HepG2 (cell line): Measurements from ENCODE around the gene HLA-DMB. TPM values are rescaled to one million over a fixed set of nuclear protein-coding genes. Genes with fewer than 3 reads are reported as not detected.

ENCODE experiments used
- HNF4A ChIP-seq: sonication (generic); formaldehyde crosslinking; IDR thresholded peaks from 2 replicates; pipeline ENCODE4 v1.4.0; 2020; ENCODE audit warnings: missing genetic modification reagents
- IRF2 ChIP-seq: IDR thresholded peaks from 2 replicates; pipeline ENCODE4 v1.6.1; 2018; ENCODE audit warnings: missing genetic modification reagents, missing compliant biosample characterization
- KAT7 ChIP-seq: IDR thresholded peaks from 2 replicates; pipeline ENCODE4 v1.6.1; 2018; ENCODE audit warnings: borderline replicate concordance, missing compliant biosample characterization
- KLF11 ChIP-seq: IDR thresholded peaks from 2 replicates; pipeline ENCODE4 v1.6.1; 2016; ENCODE audit warnings: missing compliant biosample characterization
- MIER2 ChIP-seq: IDR thresholded peaks from 2 replicates; pipeline ENCODE4 v1.6.1; 2016; ENCODE audit warnings: missing biosample characterization, missing genetic modification reagents
- NFIC ChIP-seq: IDR thresholded peaks from 2 replicates; pipeline ENCODE4 v1.6.1; 2012; ENCODE audit warnings: mild to moderate bottlenecking, low read length, inconsistent platforms
- TCF7 ChIP-seq: sonication (generic); IDR thresholded peaks from 2 replicates; pipeline ENCODE4 v1.6.1; 2016; ENCODE audit warnings: antibody characterized with exemption, low read depth
- ZBTB3 ChIP-seq: sonication (generic); formaldehyde crosslinking; IDR thresholded peaks from 2 replicates; pipeline ENCODE4 v1.4.0; 2020; ENCODE audit warnings: low read depth, mild to moderate bottlenecking, moderate library complexity, missing genetic modification reagents, borderline replicate concordance
- ZBTB7A ChIP-seq: sonication (generic); formaldehyde crosslinking; IDR thresholded peaks from 2 replicates; pipeline ENCODE4 v1.8.0; 2022; ENCODE audit warnings: mild to moderate bottlenecking, missing genetic modification reagents
- ZC3H4 ChIP-seq: sonication (generic); formaldehyde crosslinking; IDR thresholded peaks from 2 replicates; pipeline ENCODE4 v1.4.0; 2020; ENCODE audit warnings: missing genetic modification reagents, borderline replicate concordance
- ZFP36L2 ChIP-seq: sonication (generic); formaldehyde crosslinking; IDR thresholded peaks from 2 replicates; pipeline ENCODE4 v1.4.0; 2020; ENCODE audit warnings: missing genetic modification reagents
- ZNF224 ChIP-seq: sonication (generic); formaldehyde crosslinking; IDR thresholded peaks from 2 replicates; pipeline ENCODE4 v1.5.0; 2020; ENCODE audit warnings: mild to moderate bottlenecking, missing genetic modification reagents
- ZNF232 ChIP-seq: sonication (generic); formaldehyde crosslinking; IDR thresholded peaks from 2 replicates; pipeline ENCODE4 v1.4.0; 2020; ENCODE audit warnings: missing genetic modification reagents, borderline replicate concordance
- ZNF292 ChIP-seq: sonication (generic); formaldehyde crosslinking; IDR thresholded peaks from 2 replicates; pipeline ENCODE4 v1.8.1; 2022; ENCODE audit warnings: mild to moderate bottlenecking, low read depth, missing genetic modification reagents, borderline replicate concordance
- ZNF569 ChIP-seq: sonication (generic); formaldehyde crosslinking; IDR thresholded peaks from 2 replicates; pipeline ENCODE4 v1.5.0; 2020; ENCODE audit warnings: mild to moderate bottlenecking, missing genetic modification reagents, moderate library complexity, borderline replicate concordance
- ZNF589 ChIP-seq: sonication (generic); formaldehyde crosslinking; conservative IDR thresholded peaks from 2 replicates; pipeline ENCODE4 v1.8.0; 2022; ENCODE audit warnings: mild to moderate bottlenecking, moderate library complexity, missing genetic modification reagents
- ZNF850 ChIP-seq: sonication (generic); formaldehyde crosslinking; conservative IDR thresholded peaks from 2 replicates; pipeline ENCODE4 v1.9.0; 2021; ENCODE audit warnings: mild to moderate bottlenecking, missing genetic modification reagents
- ZNF891 ChIP-seq: sonication (generic); formaldehyde crosslinking; IDR thresholded peaks from 2 replicates; pipeline ENCODE4 v1.5.0; 2020; ENCODE audit warnings: mild to moderate bottlenecking, missing genetic modification reagents
- ZSCAN25 ChIP-seq: sonication (generic); formaldehyde crosslinking; IDR thresholded peaks from 2 replicates; pipeline ENCODE4 v1.8.0; 2022; ENCODE audit warnings: mild to moderate bottlenecking, missing genetic modification reagents
- polyA plus RNA-seq, 8 experiments: library from polyadenylated mRNA; depleted of rRNA in 3 of 8; stranded (reverse) in 7 of 8; unstranded in 1 of 8; fragments of >200 nt; fragmentation: Illumina TruSeq in 4 of 8; extraction: Trizol in 4 of 8; gene quantifications; 2 replicates each; pipeline versions ENCODE4 v1.2.1 to v1.2.3, GENCODE V29; 2011 to 2016; ENCODE audit warnings: low read depth in 4 of 8, missing spikeins in 1 of 8, mixed read lengths in 1 of 8; ENCODE audit not compliant: insufficient read depth in 1 of 8
- total RNA-seq, 5 experiments: library from RNA; depleted of rRNA; stranded (reverse); fragments of >200 nt; fragmentation: Illumina TruSeq; extraction: Trizol; gene quantifications; 2 replicates each; pipeline ENCODE4 v1.2.3, GENCODE V29; 2016; ENCODE audit warnings: low read depth in 1 of 5
- TF ChIP-seq, protein P1 (sequence below): sonication (generic); formaldehyde crosslinking; IDR thresholded peaks from 2 replicates; pipeline ENCODE4 v1.8.0; 2022; ENCODE audit warnings: low read depth, missing genetic modification reagents
- TF ChIP-seq, protein P2 (sequence below): sonication (generic); formaldehyde crosslinking; IDR thresholded peaks from 2 replicates; pipeline ENCODE4 v1.4.0; 2020; ENCODE audit warnings: missing genetic modification reagents
- TF ChIP-seq, protein P3 (sequence below): sonication (generic); formaldehyde crosslinking; IDR thresholded peaks from 2 replicates; pipeline ENCODE4 v1.8.1; 2023; ENCODE audit warnings: missing genetic modification reagents, inconsistent platforms, borderline replicate concordance
- TF ChIP-seq, protein P4 (sequence below): sonication (generic); formaldehyde crosslinking; IDR thresholded peaks from 2 replicates; pipeline ENCODE4 v1.4.0; 2020; ENCODE audit warnings: missing genetic modification reagents, low read depth, mild to moderate bottlenecking, borderline replicate concordance
- TF ChIP-seq, protein P5 (sequence below): sonication (generic); formaldehyde crosslinking; IDR thresholded peaks from 2 replicates; pipeline ENCODE4 v1.5.1; 2020; ENCODE audit warnings: missing genetic modification reagents, mild to moderate bottlenecking, borderline replicate concordance
- TF ChIP-seq, protein P6 (sequence below): sonication (generic); formaldehyde crosslinking; IDR thresholded peaks from 2 replicates; pipeline ENCODE4 v1.5.0; 2020; ENCODE audit warnings: mild to moderate bottlenecking, low read depth, missing genetic modification reagents, borderline replicate concordance

The HLA-DMB gene
- total and polyA plus RNA-seq, 2 of the 13 experiments (the other 11 are each of a cell fraction or from before 2014, with no cell fraction given) = not detected

DNA sequence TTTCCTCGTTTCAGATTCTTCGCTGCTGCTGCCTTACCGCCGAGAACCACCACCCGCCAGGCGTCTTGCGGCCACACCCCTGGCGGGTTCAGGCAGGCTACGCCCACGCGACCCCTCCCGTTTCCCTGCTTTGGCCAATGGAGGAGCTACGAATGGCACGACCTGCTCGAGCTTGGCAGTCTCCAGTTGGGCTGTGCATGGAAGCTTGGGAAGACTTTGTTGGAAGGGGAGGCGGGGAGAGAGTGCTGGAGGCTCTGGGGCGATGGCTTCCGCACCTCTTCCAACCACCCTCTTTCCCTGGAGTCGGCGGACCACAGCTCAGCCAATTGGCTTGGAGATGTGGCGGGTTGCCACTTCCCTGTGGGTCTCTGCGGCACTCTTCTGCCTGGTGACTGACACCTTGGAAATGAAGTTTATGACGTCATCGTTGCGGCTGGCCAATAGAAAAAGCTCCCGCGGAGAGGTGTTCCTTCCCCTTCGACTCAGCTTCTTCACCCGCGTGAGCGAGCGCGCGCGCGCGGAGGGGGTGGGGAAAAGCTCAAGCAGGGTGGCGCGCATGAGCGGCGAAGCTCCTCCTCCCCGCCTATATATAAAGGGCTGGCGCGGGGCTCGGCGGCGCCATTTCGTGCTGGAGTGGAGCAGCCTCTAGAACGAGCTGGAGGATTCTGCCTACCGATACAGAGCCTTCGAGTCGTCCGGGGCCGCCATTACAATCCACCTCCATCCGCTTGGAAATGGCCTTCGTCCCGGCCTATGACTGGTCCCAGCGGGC lies 30.9 kb upstream of the HLA-DMB start (continued):
- TF ChIP-seq, protein P1, sequence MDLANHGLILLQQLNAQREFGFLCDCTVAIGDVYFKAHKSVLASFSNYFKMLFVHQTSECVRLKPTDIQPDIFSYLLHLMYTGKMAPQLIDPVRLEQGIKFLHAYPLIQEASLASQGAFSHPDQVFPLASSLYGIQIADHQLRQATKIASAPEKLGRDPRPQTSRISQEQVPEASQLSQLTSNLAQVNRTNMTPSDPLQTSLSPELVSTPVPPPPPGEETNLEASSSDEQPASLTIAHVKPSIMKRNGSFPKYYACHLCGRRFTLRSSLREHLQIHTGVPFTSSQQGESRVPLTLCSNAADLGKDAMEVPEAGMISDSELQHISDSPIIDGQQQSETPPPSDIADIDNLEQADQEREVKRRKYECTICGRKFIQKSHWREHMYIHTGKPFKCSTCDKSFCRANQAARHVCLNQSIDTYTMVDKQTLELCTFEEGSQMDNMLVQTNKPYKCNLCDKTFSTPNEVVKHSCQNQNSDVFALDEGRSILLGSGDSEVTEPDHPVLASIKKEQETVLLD = no peak; the same call in 1 of the 2 replicates
- TF ChIP-seq ZNF891 (CRISPR knock-in tag) (no peak), ZFP36L2 (peak; percentile 97), ZSCAN25 (CRISPR knock-in tag) (peak; percentile 58; the same call in 1 of the 2 replicates), MIER2 (CRISPR knock-in tag) (no peak), ZNF569 (CRISPR knock-in tag) (no peak), ZBTB3 (no peak), ZBTB7A (peak; percentile 69; the same call in 1 of the 2 replicates), ZNF224 (CRISPR knock-in tag) (no peak), KAT7 (CRISPR knock-in tag) (0 out of 2 replicates have a peak, but pooled peaks have one; percentile 57), ZC3H4 (CRISPR knock-in tag) (peak; percentile 43; the same call in 1 of the 2 replicates), ZNF292 (CRISPR knock-in tag) (no peak), NFIC (no peak), ZNF850 (CRISPR knock-in tag) (no peak), IRF2 (CRISPR knock-in tag) (peak; percentile 79; the same call in 1 of the 2 replicates), TCF7 (no peak), ZNF232 (CRISPR knock-in tag) (peak; percentile 74), KLF11 (no peak; the same call in none of the 2 replicates), ZNF589 (CRISPR knock-in tag) (peak; percentile 84), HNF4A (CRISPR knock-in tag) (0 out of 2 replicates have a peak, but pooled peaks have one; percentile 6)
- TF ChIP-seq, protein P2, sequence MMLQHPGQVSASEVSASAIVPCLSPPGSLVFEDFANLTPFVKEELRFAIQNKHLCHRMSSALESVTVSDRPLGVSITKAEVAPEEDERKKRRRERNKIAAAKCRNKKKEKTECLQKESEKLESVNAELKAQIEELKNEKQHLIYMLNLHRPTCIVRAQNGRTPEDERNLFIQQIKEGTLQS = peak; percentile 72
- TF ChIP-seq, protein P3, sequence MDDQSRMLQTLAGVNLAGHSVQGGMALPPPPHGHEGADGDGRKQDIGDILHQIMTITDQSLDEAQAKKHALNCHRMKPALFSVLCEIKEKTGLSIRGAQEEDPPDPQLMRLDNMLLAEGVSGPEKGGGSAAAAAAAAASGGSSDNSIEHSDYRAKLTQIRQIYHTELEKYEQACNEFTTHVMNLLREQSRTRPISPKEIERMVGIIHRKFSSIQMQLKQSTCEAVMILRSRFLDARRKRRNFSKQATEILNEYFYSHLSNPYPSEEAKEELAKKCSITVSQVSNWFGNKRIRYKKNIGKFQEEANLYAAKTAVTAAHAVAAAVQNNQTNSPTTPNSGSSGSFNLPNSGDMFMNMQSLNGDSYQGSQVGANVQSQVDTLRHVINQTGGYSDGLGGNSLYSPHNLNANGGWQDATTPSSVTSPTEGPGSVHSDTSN = no peak
- TF ChIP-seq, protein P4, sequence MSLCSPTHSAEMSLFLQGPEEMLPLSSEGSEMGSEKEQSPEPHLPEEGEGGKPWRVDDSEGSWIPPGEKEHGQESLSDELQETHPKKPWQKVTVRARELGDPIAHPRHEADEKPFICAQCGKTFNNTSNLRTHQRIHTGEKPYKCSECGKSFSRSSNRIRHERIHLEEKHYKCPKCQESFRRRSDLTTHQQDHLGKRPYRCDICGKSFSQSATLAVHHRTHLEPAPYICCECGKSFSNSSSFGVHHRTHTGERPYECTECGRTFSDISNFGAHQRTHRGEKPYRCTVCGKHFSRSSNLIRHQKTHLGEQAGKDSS (CRISPR knock-in tag) = peak; percentile 45; the same call in 1 of the 2 replicates
- TF ChIP-seq, protein P5, sequence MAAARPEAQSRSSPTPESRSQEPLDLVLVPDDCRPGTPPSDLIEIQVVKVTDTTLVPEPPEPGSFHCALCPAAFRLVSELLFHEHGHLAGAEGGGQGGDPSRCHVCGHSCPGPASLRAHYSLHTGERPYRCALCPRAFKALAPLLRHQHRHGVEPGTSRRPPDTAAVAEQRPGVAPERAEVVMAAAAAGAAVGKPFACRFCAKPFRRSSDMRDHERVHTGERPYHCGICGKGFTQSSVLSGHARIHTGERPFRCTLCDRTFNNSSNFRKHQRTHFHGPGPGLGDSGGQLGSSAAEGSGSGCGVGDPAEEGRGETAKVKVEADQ = 0 out of 2 replicates have a peak, but pooled peaks have one; percentile 61
- TF ChIP-seq, protein P6, sequence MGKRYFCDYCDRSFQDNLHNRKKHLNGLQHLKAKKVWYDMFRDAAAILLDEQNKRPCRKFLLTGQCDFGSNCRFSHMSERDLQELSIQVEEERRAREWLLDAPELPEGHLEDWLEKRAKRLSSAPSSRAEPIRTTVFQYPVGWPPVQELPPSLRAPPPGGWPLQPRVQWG (CRISPR knock-in tag) = 0 out of 2 replicates have a peak, but pooled peaks have one; percentile 15
